ENCODE measurements around the gene ALDH8A1.

ALDH8A1 gene

DNA sequence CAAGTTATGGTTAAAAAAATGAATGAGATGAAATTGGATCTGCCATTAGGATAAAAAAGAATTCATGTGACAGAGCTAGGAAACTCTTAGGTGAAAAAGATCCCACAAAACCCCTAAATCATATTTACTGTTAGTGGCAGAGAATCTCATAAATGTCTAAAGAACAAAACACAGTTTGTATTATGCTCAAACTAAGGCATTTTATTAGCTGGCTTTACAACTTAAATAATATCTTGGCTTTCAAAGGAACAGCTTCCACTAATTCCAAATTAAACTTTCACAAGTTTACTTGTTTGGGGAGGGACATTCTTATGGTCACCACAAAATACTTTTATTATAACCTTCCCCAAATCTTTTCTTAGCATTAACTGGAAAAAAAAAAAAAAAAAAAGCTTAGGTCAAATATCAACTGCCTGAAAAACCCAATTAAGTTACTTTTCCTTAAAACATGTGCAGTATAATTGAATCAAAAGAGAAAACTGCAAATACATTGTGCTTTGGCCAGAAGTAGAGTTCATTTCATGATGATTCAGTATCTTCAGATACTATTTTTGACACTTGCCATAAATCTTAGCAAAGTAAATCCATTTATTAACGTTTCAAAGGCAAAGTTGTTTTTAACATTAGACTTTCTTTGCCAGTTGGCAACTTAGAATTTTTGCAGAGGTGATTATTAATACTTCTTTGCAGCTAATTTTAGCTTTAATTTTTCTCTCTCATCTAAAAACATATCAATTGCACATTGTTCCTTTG lies 14.7 kb upstream of the ALDH8A1 start:
- DNase-seq (ENCODE audit: low spot score) = no peak
- TF ChIP-seq, protein P1, sequence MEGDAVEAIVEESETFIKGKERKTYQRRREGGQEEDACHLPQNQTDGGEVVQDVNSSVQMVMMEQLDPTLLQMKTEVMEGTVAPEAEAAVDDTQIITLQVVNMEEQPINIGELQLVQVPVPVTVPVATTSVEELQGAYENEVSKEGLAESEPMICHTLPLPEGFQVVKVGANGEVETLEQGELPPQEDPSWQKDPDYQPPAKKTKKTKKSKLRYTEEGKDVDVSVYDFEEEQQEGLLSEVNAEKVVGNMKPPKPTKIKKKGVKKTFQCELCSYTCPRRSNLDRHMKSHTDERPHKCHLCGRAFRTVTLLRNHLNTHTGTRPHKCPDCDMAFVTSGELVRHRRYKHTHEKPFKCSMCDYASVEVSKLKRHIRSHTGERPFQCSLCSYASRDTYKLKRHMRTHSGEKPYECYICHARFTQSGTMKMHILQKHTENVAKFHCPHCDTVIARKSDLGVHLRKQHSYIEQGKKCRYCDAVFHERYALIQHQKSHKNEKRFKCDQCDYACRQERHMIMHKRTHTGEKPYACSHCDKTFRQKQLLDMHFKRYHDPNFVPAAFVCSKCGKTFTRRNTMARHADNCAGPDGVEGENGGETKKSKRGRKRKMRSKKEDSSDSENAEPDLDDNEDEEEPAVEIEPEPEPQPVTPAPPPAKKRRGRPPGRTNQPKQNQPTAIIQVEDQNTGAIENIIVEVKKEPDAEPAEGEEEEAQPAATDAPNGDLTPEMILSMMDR (IDR thresholded peaks at IDR 0.05) = no peak
- no peak overlapping the region for H3K27ac ChIP-seq

DNA sequence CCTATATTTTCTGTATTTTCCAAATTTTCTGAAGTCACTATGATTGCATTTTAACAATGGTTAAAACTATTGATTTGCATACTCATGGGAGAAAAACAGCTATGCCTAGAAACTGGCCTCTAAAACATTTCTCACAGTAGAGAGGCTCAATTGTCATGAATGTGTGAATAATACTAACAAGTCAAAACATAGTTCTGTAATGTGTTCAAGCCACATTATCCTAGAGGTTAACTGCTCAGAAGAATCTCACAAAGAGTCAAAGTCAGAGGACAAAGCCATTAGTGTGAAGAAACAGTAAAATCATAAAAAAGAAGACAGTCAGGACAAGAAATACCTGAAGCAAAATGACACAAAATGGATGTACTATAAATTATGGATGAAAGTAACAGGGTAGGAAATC lies 12.5 kb upstream of the ALDH8A1 start:
- DNase-seq (ENCODE audit: low spot score) = no peak
- no peak overlapping the region for H3K27ac ChIP-seq
- TF ChIP-seq, protein P1 (IDR thresholded peaks at IDR 0.05) = no peak
- H3K4me3 ChIP-seq = no peak overlapping the region

More for the DNA sequence above, 14.7 kb upstream of the ALDH8A1 start:
- no peak overlapping the region for H3K4me3 ChIP-seq

DNA sequence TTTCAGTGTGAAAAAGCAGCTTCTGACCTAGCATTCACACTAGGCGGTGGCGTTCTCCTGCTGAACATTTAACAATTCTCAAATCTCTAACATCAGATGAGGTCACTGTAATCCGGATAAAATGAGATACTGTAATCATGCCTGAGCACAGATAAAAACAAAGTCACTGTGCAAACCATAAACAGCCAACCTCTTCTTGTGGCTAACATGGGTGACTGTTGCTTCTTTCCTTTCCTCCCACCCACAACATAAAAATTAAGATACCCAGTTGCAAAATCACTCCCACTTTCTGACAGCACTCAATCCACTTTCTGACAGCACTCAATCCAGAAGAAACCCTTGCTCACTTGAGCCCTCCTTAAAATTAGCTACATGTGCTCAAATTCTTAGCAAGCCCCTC lies 11.5 kb upstream of the ALDH8A1 start:
- no peak overlapping the region for H3K4me3 ChIP-seq
- TF ChIP-seq, protein P1 (IDR thresholded peaks at IDR 0.05) = no peak
- H3K27ac ChIP-seq = no peak overlapping the region
- no peak for DNase-seq (ENCODE audit: low spot score)

DNA sequence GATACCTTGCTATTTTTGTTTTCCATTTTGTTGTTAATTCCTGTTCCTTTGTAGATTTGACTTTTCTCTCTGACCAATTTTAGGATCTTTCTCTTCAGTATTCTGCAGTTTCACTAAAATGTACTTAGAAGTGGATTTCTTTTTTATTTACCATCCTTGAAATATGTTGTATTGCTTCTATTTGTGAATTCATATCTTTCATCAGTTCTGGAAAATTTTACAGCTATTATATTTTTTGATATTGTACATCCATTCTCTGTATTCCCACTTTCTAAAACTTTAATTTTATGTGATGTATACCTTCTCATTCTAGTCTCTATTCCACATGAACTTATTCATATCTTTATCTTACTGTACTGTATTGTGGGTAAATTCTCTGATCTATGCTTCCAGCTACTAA lies 9.7 kb upstream of the ALDH8A1 start:
- Histone ChIP-seq H3K27ac (no peak overlapping the region), H3K4me3 (no peak overlapping the region)
- TF ChIP-seq, protein P1 (IDR thresholded peaks at IDR 0.05) = no peak
- no peak for DNase-seq (ENCODE audit: low spot score)

DNA sequence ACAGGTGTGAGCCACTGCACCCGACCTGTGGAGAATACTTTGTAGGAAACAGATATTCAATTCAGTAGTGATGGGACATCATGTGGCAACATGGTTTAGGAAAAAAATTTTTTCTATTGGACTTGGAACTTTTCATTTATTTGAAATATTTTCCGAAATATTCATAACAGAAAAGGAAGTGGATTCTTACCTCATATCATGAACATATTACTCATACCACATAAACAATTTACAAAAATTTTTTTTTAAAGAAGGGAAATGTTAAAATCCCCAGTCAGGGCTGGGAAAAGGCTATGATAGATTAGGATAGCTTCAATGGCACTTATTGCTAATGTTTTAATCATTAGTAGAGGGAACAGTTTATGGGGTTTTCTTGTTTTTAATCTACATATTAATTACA lies 6.8 kb upstream of the ALDH8A1 start:
- H3K4me3 ChIP-seq = no peak overlapping the region
- TF ChIP-seq, protein P1 (IDR thresholded peaks at IDR 0.05) = no peak
- no peak overlapping the region for H3K27ac ChIP-seq
- DNase-seq (ENCODE audit: low spot score) = no peak

DNA sequence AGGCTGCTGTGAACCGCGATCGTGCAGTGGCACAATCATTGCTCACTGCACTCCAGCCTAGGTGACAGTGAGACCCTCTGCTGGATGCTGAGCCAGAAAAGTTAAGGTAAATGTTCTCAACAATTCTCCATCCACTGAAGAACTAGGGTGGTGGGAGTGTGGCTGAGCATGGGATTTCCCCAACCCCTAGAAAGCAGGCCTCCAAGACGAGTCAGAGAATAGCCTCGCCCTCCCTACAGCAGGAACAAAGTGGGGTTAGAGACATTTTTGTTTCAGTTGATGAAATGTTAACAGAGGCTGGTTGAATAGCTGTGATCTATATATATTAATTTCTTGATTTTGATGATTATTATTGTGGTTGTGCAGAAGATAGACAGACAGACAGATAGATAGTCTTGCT lies 6.1 kb upstream of the ALDH8A1 start:
- TF ChIP-seq, protein P1 (IDR thresholded peaks at IDR 0.05) = no peak
- no peak for DNase-seq (ENCODE audit: low spot score)
- Histone ChIP-seq H3K4me3 (no peak overlapping the region), H3K27ac (no peak overlapping the region)

DNA sequence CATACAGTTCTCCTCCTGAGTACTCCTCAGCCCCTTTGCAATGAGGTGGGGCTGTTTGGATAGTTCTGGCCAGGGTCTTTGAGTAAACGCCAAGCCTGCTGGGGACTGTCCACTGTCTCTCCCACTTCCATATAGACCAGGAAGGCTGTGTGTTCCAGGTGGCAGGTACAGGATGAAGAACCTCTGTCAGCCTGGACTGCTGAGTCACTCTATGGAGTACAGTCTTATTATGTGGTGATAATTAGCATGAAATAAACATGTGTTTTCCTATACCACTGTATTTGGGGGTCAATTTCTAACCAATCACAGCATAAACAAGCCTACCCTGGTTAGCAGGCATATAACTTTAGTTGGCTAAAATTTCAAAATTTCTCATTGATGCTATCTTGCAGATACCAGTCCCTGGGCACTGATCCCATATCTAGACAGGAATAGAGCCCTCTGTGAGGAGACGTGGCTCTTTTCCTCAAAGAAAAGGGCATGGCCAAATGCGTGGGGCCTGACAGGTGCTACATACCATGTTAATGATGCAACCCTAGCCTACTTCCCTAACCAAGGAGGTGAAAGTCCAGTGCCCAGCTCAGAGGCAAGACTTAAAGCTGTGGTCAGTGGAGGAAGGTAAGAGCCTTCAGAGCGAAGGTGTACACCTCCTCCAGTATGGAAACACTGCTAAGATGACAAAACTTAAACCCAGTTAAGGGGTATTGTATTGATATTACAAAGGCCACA lies 4.5 kb upstream of the ALDH8A1 start:
- Histone ChIP-seq H3K4me3 (no peak overlapping the region), H3K27ac (no peak overlapping the region)
- TF ChIP-seq, protein P1 (IDR thresholded peaks at IDR 0.05) = no peak
- no peak for DNase-seq (ENCODE audit: low spot score)

All from coronary artery (tissue), 2 donors.